Effector CD8-positive, alpha-beta T cell (primary cell): ENCODE measurements around the gene PRICKLE1.

Experiments
- DNase-seq: peaks from one replicate; lab custom pipeline; 2025; lab: John Stamatoyannopoulos, UW
- total RNA-seq, 4 experiments: gene quantifications; one replicate each; lab custom pipeline; 2026; lab: John Stamatoyannopoulos, UW

The PRICKLE1 gene
- 0 to 0.91 (median 0.04) reads per million in 4 experiments for total RNA-seq

DNA sequence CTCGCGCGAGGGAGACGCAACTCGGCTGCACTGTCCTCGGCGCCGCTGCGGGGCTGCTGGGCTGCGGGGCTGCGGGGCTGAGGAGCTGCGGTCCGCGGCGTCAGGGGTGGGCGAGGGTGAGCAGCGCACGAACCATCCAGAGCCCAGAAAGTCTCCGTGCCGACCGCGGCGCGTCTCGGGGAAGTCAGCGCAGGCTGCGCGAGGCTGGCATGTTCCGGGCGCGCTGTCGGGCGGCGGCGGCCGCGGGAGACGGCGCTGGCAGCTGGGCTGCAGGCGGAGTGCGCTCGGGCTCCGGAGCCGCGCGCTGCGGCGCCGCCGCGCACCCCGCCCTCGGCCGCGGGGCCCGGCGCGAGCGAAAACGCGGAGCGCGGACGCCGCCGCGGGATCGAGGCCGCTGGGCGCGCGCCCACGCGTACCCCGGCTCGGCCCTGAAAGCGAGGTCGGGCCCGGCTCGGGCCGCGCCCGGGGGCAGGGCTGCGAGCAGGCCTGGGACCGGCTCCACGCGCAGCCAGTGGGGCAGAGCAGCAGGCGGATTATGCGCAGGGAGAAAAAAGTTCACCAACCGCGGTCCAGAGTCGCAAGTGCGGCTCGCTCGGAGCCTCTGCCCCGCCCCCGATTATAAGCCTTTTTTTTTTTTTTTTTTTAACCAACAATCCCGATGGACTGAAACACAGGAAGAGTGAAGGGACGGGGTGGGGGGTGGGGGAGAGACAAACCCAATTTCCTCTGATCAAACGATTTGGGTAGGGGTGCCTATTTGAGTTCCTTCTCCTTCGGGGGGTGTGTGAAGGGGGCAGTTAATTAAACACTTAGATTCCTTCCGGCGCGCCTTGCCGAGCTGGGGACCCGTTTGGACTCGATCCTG is at the start of gene PRICKLE1:
Gene PRICKLE1, minus strand, starts transcription at position 282 of the 865 bp plus-strand sequence. CDS start 117,230 bp downstream, outside the sequence.
- DNase-seq = no peak

DNA sequence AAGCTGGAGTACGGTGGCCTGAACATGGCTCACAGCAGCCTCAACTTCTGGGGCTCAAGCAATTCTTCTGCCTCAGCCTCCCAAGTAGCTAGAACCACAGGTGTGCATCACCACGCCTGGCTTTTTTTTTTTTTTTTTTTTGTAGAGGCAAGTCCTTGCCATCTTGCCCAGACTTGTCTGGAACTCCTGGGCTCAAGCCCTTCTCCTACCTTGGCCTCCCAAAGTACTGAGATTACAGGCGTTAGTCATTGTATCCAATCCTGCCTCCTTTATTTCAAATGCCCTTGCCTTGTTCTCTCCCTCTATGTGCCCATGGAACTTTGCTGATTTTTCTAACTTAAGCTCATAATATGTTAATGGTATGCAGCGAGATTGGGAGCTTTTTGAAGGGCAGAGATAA is 49.2 kb upstream of the PRICKLE1 start:
- DNase-seq = no peak

DNA sequence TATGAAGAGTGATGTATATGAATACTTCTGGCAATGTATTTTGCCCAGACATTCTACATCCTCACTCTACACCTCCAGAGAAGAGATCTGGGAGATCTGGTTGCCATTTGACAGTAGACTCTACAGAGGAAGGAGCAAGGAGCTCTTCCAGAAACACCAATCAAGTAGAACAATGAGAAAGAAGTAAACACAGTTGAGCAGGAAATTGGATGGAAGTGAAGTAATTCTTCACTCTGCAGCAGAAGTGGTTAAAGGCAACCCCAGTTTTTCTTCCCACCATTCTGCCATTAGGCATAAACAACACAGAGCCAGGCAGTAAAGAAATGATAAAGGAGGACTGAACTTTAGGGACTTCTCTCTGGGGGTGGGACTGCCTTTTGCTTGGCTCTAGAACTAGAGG is 48.5 kb upstream of the PRICKLE1 start:
- no peak for DNase-seq

DNA sequence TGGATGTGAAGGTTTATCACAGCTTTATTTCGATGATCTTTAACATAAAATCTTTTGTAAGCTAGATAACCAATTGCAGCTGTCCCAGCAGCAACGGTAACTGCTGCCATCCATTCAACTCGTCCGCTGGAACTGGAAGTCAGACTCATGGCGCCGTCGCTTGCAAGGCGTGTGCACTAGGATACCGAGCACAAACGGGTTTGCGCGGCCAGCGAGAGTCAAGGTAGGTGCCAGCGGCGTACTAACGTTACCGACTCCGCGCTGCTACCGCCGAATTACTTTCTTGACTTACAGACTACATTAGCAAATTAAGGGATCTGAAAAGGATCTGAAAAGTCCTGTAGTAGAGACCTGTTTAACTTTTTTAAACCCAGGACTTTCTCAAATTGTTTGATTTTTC is 47.4 kb upstream of the PRICKLE1 start:
- no peak for DNase-seq

DNA sequence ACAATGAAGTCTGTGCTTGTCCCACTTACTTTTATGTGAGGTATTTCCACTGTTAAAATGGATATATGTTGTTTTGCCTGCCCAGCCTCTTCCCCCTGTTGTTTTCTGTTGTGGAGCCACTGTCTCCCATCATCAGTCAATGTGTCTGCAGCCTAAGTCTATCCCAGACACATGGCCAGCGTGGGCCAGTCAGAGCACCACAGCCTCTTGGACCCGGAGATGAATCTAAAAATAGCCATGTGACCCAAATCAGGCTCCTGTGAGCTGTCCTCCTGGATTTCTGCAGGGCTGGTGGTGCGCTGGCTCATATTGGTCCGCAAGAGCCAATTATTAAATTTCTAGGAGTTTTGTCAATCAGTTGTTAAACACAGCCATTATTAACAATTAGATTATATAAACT is 44.0 kb upstream of the PRICKLE1 start:
- DNase-seq = no peak

DNA sequence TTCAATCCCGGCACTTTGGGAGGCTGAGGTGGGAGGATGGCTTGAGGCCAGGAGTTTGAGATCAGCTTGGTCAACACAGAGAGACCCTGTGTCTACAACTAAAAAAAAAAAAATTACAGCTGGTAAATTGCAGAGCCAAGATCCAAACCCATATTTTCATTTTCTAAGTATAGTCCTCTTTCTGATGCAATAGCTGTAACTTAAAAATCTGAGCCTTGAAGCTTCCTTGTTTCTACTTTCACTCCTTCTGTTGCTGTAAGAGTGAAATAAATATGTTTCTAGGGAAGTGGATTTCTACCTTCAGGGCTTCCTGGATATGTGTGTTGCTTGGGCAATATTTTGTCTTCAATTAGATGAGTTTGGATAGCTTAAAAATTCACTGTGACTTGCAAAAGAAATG is 42.0 kb upstream of the PRICKLE1 start:
- DNase-seq = no peak

DNA sequence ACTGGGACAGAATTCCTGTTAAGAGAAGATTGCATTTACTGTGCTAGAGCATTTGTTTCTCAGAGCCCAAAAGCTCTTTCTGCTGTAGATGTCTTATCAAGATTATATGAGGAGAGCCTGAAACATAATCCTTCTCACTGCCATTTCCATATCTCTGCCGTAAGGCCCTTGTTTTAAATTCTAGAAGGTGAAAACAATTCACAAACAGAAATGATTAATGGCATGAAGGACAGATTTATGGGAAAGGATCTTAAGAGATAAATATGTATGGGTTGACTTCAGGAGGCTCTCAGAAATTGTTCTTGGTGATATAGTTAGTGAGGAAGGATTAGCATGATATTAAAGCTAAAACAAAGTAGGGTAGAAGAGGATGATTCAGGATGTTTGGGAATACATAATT is 40.8 kb upstream of the PRICKLE1 start:
- no peak for DNase-seq

DNA sequence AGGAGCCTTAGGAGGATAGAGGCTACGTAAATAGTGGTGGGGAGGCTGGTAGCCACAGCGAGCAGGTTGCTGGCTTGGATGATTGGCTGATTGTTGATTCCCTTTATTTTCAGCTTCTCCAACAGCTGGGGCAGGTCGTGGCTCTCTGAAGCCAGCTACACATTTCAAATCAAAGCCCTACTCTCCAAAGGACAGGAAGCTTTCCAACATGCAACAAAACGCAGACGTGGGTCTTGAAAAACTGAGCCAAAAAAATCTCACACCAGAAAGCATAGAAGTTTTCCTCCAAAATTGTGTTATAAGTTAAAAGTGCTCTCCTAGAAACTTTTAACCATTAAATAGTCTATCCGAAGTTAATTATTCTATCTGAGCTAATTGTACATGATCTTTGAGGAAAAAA is 37.6 kb upstream of the PRICKLE1 start:
- DNase-seq = no peak

DNA sequence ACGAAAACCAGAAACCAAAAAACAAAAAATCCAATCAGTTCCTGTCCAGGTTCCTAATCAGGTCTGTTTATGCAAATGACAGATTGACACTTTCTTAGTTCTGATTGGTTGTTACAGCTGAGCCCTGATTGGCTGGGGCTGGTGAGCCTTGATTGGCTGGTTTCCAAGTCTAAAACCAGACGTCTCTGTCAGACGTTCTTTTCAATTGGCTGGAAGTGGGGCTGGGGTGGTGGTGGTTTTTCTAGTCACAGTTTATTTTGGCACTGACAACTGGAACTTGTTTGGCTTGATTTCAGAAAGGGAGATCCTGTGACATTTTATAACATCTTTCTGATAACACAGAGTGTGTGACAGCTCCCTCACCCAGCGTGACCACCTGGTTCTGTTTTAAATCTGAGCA is 36.1 kb upstream of the PRICKLE1 start:
- no peak for DNase-seq

DNA sequence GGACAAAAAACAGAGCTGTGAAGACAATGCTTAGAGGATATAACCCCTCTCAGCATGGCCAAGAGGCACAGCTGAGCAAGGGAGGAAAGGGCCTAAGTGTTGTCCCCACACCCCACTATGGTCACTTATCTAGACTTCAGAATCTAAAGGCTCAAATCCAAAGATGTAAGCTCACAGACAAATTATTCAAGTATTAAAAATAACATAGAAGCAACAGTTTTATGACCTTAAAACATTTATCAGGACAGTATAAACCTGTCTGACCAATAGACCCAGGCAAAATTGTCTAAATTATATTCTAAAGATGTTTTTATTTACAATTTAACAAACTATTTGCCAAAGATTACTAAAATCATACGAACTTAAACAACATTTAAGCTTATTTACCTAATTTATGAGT is 28.1 kb upstream of the PRICKLE1 start:
- no peak for DNase-seq

DNA sequence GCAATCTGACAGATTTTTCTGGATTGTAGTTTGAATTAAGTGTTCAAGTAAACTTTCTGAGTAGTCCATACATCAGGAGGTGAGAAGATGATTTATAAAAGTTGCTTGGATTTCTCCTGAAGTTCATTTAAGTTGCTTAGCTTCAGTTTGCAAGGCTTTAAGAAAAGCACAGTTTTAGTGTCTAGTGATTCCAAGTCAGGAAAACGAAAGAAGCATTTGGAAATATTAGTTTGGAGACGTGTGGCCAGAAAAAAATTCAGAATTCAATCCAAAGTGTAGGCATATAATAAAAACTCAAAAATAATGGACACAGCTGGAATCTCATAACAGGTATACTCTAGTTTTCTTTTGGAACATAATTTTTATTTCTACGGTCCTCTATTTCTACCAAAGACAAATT is 25.5 kb upstream of the PRICKLE1 start:
- no peak for DNase-seq

DNA sequence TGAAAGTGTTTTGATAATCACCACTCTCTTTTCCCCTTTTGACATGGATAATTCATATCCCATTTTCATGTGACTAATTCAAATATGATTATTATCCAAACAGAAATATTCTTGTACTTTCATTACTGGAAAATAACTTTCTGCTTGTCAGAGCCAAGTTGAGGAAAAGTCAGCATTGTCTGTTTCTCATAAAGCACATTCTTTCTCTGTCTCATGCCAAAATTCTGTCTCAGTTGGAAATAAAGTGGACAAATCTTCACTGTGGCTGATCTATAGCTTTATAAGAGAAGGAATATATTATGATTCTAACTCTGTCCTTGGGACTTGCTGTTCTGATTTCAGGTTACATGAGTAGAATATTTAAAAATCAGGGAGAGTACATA is 22.7 kb upstream of the PRICKLE1 start:
- DNase-seq = no peak

DNA sequence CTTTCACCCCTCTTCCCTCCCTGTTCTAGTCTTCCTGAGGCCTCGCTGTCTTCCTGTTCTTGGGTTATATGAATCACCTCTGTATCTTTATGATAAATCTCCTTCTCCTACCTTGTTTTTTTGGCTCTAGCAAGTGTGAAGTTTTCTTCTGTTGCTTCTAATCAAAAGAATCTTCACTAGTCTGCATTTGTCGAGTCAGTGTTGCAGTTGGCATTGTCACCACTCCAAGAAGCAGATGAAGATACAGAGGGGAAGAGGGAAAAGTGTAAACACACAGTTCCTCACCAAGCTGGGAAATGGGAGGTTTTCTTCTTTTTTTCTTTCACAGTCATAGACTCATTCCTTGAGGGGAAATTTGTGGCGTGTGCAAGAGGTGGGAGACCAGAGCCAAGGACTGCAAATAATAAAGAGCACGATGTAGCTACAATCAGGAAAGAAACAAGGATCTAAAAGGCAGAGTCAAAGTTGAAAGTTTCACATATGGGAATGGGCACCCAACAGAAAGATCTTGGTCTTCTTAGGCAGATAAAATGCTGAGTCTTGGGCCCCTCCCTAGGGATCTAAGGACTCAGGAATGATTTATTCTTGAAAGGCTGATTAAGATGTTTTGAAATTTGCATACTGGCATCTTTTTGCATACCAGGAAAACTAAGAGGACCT is 22.2 kb upstream of the PRICKLE1 start:
- no peak for DNase-seq

DNA sequence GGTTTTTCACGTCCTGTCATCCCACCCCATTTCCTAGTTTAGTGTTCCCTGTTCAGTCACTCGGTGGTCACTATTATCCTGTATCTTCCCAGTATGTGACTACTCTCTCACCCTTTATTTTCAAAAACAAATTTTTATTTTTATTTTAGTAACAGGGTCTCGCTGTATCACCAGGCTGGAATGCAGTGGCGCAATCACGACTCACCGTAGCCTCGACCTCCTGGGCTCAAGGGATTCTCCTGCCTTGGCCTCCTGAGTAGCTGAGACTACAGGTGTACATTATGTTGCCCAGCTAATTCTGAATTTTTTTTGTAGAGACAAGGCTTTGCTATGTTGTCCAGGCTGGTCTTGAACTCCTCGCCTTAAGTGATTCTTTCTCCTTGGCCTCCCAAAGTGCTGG is 20.1 kb upstream of the PRICKLE1 start:
- DNase-seq = no peak

DNA sequence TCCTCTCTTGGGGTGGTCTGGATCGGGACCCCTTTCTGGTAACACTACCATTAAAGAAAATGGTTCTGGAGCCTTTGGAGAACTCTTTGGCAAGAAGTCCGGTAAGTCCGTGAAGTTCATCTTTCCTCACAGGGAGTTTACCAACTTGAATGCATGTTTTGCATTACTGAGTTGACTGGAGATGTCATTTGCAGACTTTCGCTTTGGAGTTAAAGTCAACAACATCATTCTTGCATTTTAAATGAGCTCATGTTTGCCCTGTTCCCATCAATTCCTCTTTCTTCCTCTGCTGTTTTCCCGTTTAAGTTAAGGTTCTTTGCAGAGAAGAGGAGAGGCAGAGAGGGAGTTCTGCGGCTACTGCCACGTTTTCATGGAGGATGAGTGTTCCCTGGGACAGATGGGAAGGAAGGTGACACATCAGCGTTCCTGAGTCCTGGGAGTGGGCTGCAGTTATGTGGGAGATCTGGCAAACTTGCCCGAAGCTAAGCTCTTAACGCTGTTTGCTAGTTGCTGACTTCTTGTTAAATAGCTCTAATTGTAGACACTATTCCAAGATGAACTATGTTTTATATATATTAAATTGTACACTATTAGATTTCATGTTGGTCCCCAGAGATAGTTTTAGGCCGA is 18.8 kb upstream of the PRICKLE1 start:
- no peak for DNase-seq

DNA sequence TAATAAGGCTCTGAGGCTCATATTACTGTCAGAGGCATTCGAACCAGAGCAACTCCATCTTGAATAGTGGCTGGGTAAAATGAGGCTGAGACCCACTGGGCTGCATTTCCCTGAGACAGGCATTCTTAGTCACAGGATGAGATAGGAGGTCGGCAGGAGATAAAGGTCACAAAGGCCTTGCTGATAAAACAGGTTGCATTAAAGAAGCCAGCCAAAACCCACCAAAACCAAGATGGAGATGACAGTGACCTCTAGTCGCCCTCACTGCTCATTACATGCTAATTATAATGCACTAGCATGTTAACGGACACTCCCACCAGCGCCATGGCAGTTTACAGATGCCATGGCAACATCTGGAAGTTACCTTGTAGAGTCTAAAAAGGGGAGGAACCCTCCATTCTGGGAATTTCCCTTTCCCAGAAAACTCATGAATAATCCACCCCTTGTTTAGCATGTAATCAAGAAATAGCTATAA is 18.1 kb upstream of the PRICKLE1 start:
- DNase-seq = no peak

DNA sequence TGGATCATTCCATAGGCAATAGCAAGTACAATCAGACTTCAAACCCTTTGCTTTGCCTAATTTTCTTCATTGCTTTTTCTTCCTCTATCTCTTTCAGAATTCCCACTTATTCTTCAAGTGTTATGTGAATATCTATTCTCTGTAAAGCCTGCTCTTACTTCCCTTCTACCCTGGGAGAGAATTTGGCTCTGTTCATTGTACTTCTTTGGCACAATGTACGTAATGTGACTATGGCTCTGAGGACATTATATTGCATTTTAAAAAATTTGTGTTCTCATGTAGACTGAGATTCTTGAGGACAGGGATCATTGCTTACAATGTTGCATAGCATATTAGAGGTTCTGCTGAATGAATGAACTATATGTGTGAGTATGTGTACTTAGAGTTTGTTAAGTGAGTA is 16.9 kb upstream of the PRICKLE1 start:
- DNase-seq = no peak

DNA sequence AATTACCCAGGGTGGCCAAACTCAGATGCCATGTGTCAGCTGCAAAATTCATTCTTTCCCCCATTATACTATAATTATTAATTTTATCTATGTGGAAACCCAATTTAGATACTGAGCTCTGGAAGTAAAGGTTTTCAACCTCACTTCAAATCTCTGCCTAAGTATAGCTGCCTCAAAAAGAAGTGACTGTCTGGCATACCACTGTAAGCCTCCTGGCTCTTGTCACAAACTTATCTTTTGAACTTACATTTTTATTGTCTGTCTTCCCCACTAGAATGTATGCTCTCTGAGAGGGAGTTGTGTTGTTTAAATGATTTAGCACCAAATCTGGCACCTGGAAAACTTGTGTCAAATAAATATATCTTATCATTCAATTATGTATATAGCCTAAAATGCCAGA is 16.1 kb upstream of the PRICKLE1 start:
- DNase-seq = no peak

DNA sequence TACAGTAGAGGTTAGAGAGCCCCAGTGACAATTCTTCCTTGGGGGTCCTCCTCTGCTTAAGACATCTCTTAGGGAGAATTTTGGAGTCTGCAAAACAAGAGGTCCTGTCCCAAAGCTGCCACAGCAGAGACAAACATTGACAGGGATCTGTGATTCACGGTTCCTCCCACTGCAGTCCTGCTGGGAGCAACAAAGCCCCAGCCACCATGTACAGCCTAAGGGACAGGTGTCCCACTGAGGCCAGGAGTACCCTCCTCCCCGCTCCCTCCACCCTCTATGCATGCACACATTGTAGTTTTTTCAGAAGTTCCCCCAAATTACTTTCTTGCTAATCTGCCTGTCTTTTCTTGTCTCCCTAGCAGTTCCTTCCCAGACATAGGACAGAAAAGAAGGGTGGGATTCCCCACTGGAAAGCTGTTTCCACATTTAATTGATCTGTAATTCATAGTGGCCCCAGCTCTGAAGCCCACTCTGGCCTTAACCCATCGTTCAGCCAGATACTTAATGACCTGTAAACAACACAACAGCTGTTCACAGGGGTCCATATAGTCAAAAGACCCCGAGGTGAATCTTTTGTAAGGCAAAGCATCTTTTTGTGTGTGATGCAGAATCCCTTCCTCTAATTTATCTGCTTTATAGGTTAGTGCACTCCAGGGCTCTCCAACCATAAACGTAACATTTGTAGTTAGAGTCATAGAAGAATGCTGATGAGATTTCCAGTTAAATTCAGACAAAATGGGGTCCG is 13.9 kb upstream of the PRICKLE1 start:
- no peak for DNase-seq

DNA sequence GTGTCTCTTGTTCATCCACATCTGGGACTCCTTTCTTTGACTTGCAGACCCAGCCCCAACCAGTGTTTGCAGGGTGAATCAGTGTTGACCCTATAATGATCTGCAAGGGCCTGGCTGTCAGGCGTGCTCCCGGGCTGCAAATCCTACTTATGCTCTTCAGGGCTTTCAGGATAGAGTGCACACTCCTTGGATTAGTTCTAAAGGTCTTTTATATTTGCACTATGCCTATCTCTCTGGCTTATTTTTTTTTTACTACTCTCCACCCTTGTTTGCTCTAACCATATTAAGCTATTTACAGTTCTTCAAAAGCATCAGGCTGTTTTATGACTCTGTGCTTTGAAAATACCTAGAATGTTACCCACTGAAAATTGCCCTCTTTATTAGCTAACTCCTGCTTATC is 4.3 kb upstream of the PRICKLE1 start:
- no peak for DNase-seq

DNA sequence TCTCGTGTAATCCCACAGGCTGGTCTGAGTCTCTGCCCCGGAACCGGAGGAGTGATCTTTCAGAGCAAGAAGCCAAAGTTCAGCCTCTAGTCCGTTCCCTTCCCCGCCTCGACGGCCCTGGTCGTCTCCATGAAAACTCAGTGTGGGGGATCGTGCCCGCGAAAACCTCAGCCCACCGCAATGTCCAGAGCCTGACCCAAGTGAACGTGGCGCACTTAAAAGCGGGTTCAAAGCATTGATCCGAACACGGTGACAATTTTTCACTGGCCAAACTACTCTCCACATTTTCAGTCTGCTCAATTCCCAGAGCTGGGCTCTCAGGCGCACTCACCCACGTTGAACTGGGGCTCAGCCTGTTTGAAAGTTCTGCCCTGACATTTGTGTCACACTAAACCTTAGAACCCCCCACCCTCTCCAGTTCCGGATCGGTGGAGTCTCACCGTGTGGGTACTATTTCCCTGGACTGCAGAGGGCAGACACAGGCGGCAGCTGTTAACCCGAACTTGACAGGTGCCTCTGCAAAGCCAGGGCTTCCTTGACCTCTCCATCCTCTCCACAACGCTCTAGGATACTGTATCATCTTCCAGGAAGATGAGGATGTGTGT is 886 bp upstream of the PRICKLE1 start:
- no peak for DNase-seq
